Measurements from ENCODE around the gene ATP8A1. TPM values are rescaled to one million over a fixed set of nuclear protein-coding genes. Genes with fewer than 3 reads are reported as not detected.

The ATP8A1 gene
- total RNA-seq, 1 experiment from 2014 or later = 0.19 TPM

GRCh38 chr4:42608551-42608950, 48.4 kb downstream of the ATP8A1 start:
- intact Hi-C loops (cut with micrococcal nuclease) = no loop called here
- Mint-ChIP-seq H3K27me3 (ENCODE audit: insufficient read depth, unreplicated experiment) (no peaks in the 10 kb centered on the region), H3K4me1 (ENCODE audit: insufficient read depth, unreplicated experiment) (no peaks in the 10 kb centered on the region), H3K36me3 (ENCODE audit: insufficient read depth, unreplicated experiment) (no peaks in the 10 kb centered on the region), H3K4me3 (ENCODE audit: unreplicated experiment) (no peak overlapping the region), H3K27ac (ENCODE audit: low read depth, unreplicated experiment) (no peak overlapping the region), H3K9me3 (ENCODE audit: unreplicated experiment) (no peaks in the 10 kb centered on the region)
- ChIA-PET CTCF (interaction anchor here (1.4 kb wide), 1 partner anchor 141 kb away, joined by 3 read pairs; no protein-coding TSS in a partner anchor), POLR2A (no interaction called here)
- DNase-seq (ENCODE audit: unreplicated experiment) = no peak
- TF ChIP-seq CTCF (IDR thresholded peaks at IDR 0.05; ENCODE audit: unreplicated experiment) = no peak
- no TSS peak for BruUV-seq (replicated peaks)

- Mint-ChIP-seq H3K27me3 (ENCODE audit: insufficient read depth, unreplicated experiment) (no peaks in the 10 kb centered on the region), H3K4me3 (ENCODE audit: unreplicated experiment) (no peak overlapping the region), H3K27ac (ENCODE audit: low read depth, unreplicated experiment) (no peak overlapping the region), H3K4me1 (ENCODE audit: insufficient read depth, unreplicated experiment) (no peaks in the 10 kb centered on the region), H3K9me3 (ENCODE audit: unreplicated experiment) (no peaks in the 10 kb centered on the region), H3K36me3 (ENCODE audit: insufficient read depth, unreplicated experiment) (no peaks in the 10 kb centered on the region)
- intact Hi-C loops (cut with micrococcal nuclease) = no loop called here
- BruUV-seq (replicated peaks) = no TSS peak
- DNase-seq (ENCODE audit: unreplicated experiment) = no peak
- TF ChIP-seq CTCF (IDR thresholded peaks at IDR 0.05; ENCODE audit: unreplicated experiment) = no peak
- ChIA-PET CTCF (interaction anchor here (0.5 to 0.6 kb wide), 3 partner anchors 8 to 395 kb away, joined by 3 to 7 read pairs (median 4); no protein-coding TSS in a partner anchor), POLR2A (no interaction called here)
Measured at GRCh38 chr4:42607011-42607726, 49.7 kb downstream of the ATP8A1 start.

- no TSS peak for BruUV-seq (replicated peaks)
- Mint-ChIP-seq H3K9me3 (ENCODE audit: unreplicated experiment) (no peaks in the 10 kb centered on the region), H3K4me3 (ENCODE audit: unreplicated experiment) (no peak overlapping the region), H3K36me3 (ENCODE audit: insufficient read depth, unreplicated experiment) (no peaks in the 10 kb centered on the region), H3K27me3 (ENCODE audit: insufficient read depth, unreplicated experiment) (no peaks in the 10 kb centered on the region), H3K27ac (ENCODE audit: low read depth, unreplicated experiment) (no peak overlapping the region), H3K4me1 (ENCODE audit: insufficient read depth, unreplicated experiment) (no peaks in the 10 kb centered on the region)
- no peak for DNase-seq (ENCODE audit: unreplicated experiment)
- no peak for TF ChIP-seq CTCF (IDR thresholded peaks at IDR 0.05; ENCODE audit: unreplicated experiment)
- POLR2A ChIA-PET = interaction anchor here (0.7 kb wide), 1 partner anchor 988 kb away, joined by 5 read pairs; no protein-coding TSS in a partner anchor
- intact Hi-C loops (cut with micrococcal nuclease) = no loop called here
- CTCF ChIA-PET = no interaction called here
Measured at GRCh38 chr4:42605264-42605663, 51.6 kb downstream of the ATP8A1 start.

- CTCF ChIA-PET = interaction anchor here (0.6 kb wide), 1 partner anchor 22 kb away, joined by 4 read pairs; no protein-coding TSS in a partner anchor
- Mint-ChIP-seq H3K4me3 (ENCODE audit: unreplicated experiment) (no peak overlapping the region), H3K36me3 (ENCODE audit: insufficient read depth, unreplicated experiment) (no peaks in the 10 kb centered on the region)
Measured at GRCh38 chr4:42603862-42604261, 53.0 kb downstream of the ATP8A1 start.

More at GRCh38 chr4:42603862-42604261, 53.0 kb downstream of the ATP8A1 start:
- POLR2A ChIA-PET = no interaction called here
- TF ChIP-seq CTCF (IDR thresholded peaks at IDR 0.05; ENCODE audit: unreplicated experiment) = no peak
- no peaks in the 10 kb centered on the region for H3K9me3 Mint-ChIP-seq (ENCODE audit: unreplicated experiment)
- H3K4me1 Mint-ChIP-seq (ENCODE audit: insufficient read depth, unreplicated experiment) = no peaks in the 10 kb centered on the region
- H3K27ac Mint-ChIP-seq (ENCODE audit: low read depth, unreplicated experiment) = no peak overlapping the region
- no peak for DNase-seq (ENCODE audit: unreplicated experiment)
- intact Hi-C loops (cut with micrococcal nuclease) = no loop called here
- no peaks in the 10 kb centered on the region for H3K27me3 Mint-ChIP-seq (ENCODE audit: insufficient read depth, unreplicated experiment)
- no TSS peak for BruUV-seq (replicated peaks)

Measured in MCF 10A (cell line).